ENCODE data around the gene SWI5. TPM values are rescaled to one million over a fixed set of nuclear protein-coding genes. Genes with fewer than 3 reads are reported as not detected.

Gene SWI5
- total and polyA plus RNA-seq, 3 experiments from 2014 or later, result 18.1 to 27.8 (median 20.9) TPM

DNA sequence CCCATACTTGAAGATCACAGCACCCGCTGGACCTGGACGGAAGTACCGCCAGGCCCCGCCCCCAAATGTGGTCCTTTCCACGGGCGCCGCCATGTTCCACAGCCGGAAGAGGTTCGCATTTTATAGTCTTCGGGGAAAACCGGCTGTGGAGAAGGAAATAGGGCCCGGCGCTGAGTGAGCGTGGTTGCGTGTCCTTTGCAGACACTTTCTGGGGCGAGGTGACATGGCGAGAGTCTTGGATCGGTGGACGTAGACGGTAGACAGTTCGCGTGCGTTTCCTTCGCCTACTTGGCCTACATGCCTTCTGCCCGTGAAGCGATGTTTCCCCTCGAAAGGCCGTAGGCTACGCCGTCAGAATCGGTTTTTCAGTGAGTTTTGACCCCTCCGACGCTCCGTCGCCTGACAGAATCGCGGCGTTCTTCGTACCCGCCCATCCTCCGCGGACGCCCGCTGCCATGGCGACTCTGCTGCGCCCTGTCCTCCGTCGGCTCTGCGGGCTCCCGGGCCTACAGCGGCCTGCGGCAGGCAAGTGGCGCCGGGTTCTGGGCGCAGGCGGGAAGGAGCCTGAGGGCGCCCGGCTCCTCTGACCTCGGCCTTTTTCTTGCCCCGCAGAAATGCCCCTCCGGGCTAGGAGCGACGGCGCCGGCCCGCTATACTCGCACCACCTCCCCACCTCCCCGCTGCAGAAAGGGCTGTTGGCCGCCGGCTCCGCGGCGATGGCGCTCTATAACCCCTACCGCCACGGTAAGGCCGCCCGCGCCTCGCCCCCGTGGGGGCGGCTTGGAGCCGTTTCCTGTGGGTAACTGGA is 46.5 kb downstream of the SWI5 start, which contains the start of the genes COQ4 and TRUB2:
Gene COQ4, plus strand, starts transcription at position 436 of the 808 bp plus-strand sequence. Its CDS starts 20 bp downstream, at position 456.
Gene TRUB2, minus strand, starts transcription at position 44 of the 808 bp plus-strand sequence. Its CDS starts 39 bp downstream, at position 5.
- Mint-ChIP-seq H3K27ac (peak within 1 kb of the TSS; percentile 95 to 100 (median 98)), H3K27me3 (no peaks in the 10 kb centered on the region), H3K36me3 (peaks cover 0 to 42% (median 0%) of the 10 kb centered on the region in 3 donors), H3K4me3 (peak within 1 kb of the TSS; percentile 91 to 99 (median 96)), H3K9me3 (no peaks in the 10 kb centered on the region), H3K4me1 (peaks cover 29 to 44% (median 34%) of the 10 kb centered on the region in 3 donors)
- H3K4me1 ChIP-seq (ENCODE audit: insufficient read depth, low read length), result peaks cover 29% of the 10 kb centered on the region
- CTCF ChIA-PET, result interaction anchor here (0.9 to 1.3 kb wide), 2 partner anchors 13 to 19 kb away, joined by 3 to 4 read pairs; no protein-coding TSS in a partner anchor
- H3K4me3 ChIP-seq (ENCODE audit: low read length), result peak within 1 kb of the TSS; percentile 81
- POLR2A ChIA-PET, result no interaction called here
- peaks cover 15% of the 10 kb centered on the region for H3K36me3 ChIP-seq (ENCODE audit: insufficient read depth, low read length)
- H3K27ac ChIP-seq (ENCODE audit: low read depth, low read length), result peak within 1 kb of the TSS; percentile 85
- no peaks in the 10 kb centered on the region for H3K27me3 ChIP-seq (ENCODE audit: insufficient read depth, low read length, poor library complexity, severe bottlenecking)
- H3K9me3 ChIP-seq (ENCODE audit: low read length), result no peaks in the 10 kb centered on the region
- DNase-seq, result peak; percentile 89 to 95 (median 92)

DNA sequence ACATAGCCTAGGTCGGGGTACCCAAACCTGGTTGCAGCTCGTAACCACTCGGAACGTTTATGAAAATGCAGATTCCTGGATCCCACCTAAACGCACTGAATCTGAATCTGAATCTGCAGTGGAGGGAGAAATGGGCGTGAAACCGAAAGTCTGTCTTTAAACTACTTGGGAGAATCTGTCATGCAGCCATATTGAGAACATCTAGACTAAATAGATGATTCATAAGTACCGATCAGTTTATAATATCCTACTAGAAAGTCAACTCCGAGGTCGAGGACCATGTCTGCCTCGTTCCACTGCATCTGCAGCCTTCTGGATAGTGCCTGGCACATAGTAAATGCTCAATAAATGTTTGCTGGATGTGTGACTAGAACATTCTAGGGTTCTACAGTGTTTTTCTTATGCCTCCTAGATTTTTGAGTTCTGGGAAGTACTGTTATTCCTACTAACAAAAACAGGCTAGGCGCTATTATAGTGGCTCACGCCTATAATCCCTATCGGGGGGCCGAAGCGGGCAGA is 47.2 kb downstream of the SWI5 start:
- Histone ChIP-seq H3K4me3 (ENCODE audit: low read length) (peak overlapping the region; percentile 81), H3K27ac (ENCODE audit: low read depth, low read length) (peak overlapping the region; percentile 85), H3K27me3 (ENCODE audit: insufficient read depth, low read length, poor library complexity, severe bottlenecking) (no peaks in the 10 kb centered on the region), H3K9me3 (ENCODE audit: low read length) (no peaks in the 10 kb centered on the region), H3K4me1 (ENCODE audit: insufficient read depth, low read length) (peaks cover 29% of the 10 kb centered on the region), H3K36me3 (ENCODE audit: insufficient read depth, low read length) (peaks cover 17% of the 10 kb centered on the region)
- ChIA-PET CTCF (no interaction called here), POLR2A (no interaction called here)
- no peak for DNase-seq
- Mint-ChIP-seq H3K36me3 (peaks cover 0 to 45% (median 0%) of the 10 kb centered on the region in 3 donors), H3K4me3 (peak overlapping the region; percentile 91 to 99 (median 96)), H3K27me3 (no peaks in the 10 kb centered on the region), H3K27ac (peak overlapping the region; percentile 85 to 100 (median 96)), H3K4me1 (peaks cover 29 to 44% (median 34%) of the 10 kb centered on the region in 3 donors), H3K9me3 (no peaks in the 10 kb centered on the region)

DNA sequence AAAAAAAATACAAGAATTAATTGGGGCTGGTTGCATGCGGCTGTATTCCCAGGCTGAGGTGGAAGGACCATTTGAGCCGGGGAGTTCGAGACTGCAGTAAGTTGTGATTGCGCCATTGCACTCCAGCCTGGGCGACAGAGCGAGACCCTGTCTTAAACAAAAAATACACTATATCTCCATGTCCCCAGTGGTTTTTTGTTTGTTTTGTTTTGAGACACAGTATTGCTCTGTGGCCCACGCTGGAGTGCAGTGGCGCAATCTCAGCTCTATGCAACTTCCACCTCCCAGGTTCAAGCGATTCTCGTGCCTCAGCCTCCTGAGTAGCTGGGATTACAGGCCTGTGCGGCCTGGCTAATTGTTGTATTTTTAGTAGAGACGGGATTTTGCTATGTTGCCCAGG is 47.7 kb downstream of the SWI5 start:
- peak overlapping the region; percentile 81 for H3K4me3 ChIP-seq (ENCODE audit: low read length)
- H3K4me1 Mint-ChIP-seq, result peaks cover 29 to 44% (median 34%) of the 10 kb centered on the region in 3 donors
- no peak for DNase-seq
- H3K27ac ChIP-seq (ENCODE audit: low read depth, low read length), result peak overlapping the region; percentile 85
- no peaks in the 10 kb centered on the region for H3K9me3 ChIP-seq (ENCODE audit: low read length)
- no peaks in the 10 kb centered on the region for H3K27me3 Mint-ChIP-seq
- H3K36me3 Mint-ChIP-seq, result peaks cover 0 to 48% (median 3%) of the 10 kb centered on the region in 3 donors
- ChIA-PET CTCF (no interaction called here), POLR2A (no interaction called here)
- no peaks in the 10 kb centered on the region for H3K9me3 Mint-ChIP-seq
- H3K4me1 ChIP-seq (ENCODE audit: insufficient read depth, low read length), result peaks cover 29% of the 10 kb centered on the region
- peaks cover 17% of the 10 kb centered on the region for H3K36me3 ChIP-seq (ENCODE audit: insufficient read depth, low read length)
- H3K27me3 ChIP-seq (ENCODE audit: insufficient read depth, low read length, poor library complexity, severe bottlenecking), result no peaks in the 10 kb centered on the region
- peak overlapping the region; percentile 91 to 99 (median 96) for H3K4me3 Mint-ChIP-seq
- peak overlapping the region in 7 of 8 donors; percentile 68 to 100 (median 96) for H3K27ac Mint-ChIP-seq

DNA sequence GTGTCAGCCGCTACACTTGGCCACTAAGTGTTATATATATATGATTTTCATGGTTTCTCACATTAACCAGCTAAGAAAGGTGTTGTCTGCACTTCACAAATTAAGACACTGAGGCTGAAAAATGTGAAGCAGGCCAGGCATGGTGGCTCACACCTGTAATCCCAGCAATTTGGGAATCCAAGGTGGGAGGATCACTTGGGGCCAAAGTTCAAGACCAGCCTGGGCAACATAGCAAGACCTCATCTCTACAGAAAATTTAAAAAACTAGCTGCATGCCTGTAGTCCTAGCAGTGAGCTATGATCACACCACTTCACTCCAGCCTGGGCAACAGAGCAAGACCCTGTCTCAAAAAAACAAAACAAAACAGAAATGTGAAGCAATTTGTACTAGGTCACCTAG is 48.3 kb downstream of the SWI5 start:
- peaks cover 29% of the 10 kb centered on the region for H3K4me1 ChIP-seq (ENCODE audit: insufficient read depth, low read length)
- no peak overlapping the region for H3K4me3 ChIP-seq (ENCODE audit: low read length)
- no peak overlapping the region for H3K27ac ChIP-seq (ENCODE audit: low read depth, low read length)
- no peak for DNase-seq
- ChIA-PET CTCF (interaction anchor here (1.2 to 1.3 kb wide), 2 partner anchors 15 to 47 kb away, joined by 3 to 4 read pairs; partner anchors contain the start of gene URM1), POLR2A (no interaction called here)
- Mint-ChIP-seq H3K36me3 (peaks cover 0 to 48% (median 3%) of the 10 kb centered on the region in 3 donors), H3K9me3 (no peaks in the 10 kb centered on the region), H3K4me3 (peak overlapping the region; percentile 15 to 96 (median 53)), H3K27ac (peak overlapping the region in 7 of 8 donors; percentile 8 to 96 (median 47)), H3K27me3 (no peaks in the 10 kb centered on the region), H3K4me1 (peaks cover 29 to 44% (median 34%) of the 10 kb centered on the region in 3 donors)
- H3K36me3 ChIP-seq (ENCODE audit: insufficient read depth, low read length), result peaks cover 17% of the 10 kb centered on the region
- H3K27me3 ChIP-seq (ENCODE audit: insufficient read depth, low read length, poor library complexity, severe bottlenecking), result no peaks in the 10 kb centered on the region
- no peaks in the 10 kb centered on the region for H3K9me3 ChIP-seq (ENCODE audit: low read length)

DNA sequence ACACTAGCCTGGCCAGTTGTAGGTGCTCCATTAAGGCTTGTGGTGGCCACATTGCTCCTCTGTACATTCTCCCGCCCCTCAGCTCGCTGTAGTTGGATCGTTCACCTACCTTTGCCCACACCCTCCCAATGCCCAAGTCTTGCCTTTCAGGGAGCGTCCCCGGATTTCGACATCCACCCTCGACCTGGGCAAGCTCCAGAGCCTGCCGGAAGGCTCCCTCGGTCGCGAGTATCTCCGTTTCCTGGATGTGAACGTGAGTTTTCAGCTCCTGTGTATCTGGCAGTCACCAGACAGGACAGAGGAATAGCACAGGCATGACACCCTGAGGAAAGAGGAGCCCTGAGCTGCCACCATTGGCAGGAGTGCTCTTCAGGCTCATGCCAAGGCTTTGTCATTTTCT is 49.6 kb downstream of the SWI5 start:
- Histone ChIP-seq H3K4me1 (ENCODE audit: insufficient read depth, low read length) (peaks cover 29% of the 10 kb centered on the region), H3K27me3 (ENCODE audit: insufficient read depth, low read length, poor library complexity, severe bottlenecking) (no peaks in the 10 kb centered on the region), H3K9me3 (ENCODE audit: low read length) (no peaks in the 10 kb centered on the region), H3K27ac (ENCODE audit: low read depth, low read length) (no peak overlapping the region), H3K36me3 (ENCODE audit: insufficient read depth, low read length) (peaks cover 17% of the 10 kb centered on the region), H3K4me3 (ENCODE audit: low read length) (no peak overlapping the region)
- Mint-ChIP-seq H3K27ac (peak overlapping the region in 1 of 8 donors; percentile 58), H3K4me1 (peaks cover 29 to 44% (median 34%) of the 10 kb centered on the region in 3 donors), H3K36me3 (peaks cover 0 to 51% (median 3%) of the 10 kb centered on the region in 3 donors), H3K4me3 (peak overlapping the region in 3 of 7 donors; percentile 32 to 93 (median 46)), H3K9me3 (no peaks in the 10 kb centered on the region), H3K27me3 (no peaks in the 10 kb centered on the region)
- ChIA-PET POLR2A (no interaction called here), CTCF (no interaction called here)
- no peak for DNase-seq

DNA sequence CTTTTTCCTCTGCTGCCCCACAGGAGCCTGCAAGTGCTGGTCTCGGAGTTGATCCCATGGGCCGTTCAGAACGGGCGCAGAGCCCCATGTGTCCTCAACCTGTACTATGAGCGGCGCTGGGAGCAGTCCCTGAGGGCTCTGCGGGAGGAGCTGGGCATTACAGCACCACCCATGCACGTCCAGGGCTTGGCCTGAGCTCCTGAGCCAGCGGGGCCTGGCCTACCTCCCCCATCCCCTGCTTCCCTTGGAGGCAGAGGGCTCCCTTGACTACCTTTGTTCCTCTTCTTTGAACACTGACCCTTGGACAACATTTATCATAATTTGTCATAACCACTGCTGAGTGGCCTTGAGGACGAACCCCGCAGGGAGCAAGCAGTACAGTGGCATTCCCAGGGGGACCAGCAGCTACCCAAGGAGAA is 57.4 kb downstream of the SWI5 start:
- Mint-ChIP-seq H3K36me3 (peaks cover 0 to 34% (median 5%) of the 10 kb centered on the region in 3 donors), H3K27me3 (no peaks in the 10 kb centered on the region), H3K9me3 (no peaks in the 10 kb centered on the region), H3K4me3 (no peak overlapping the region), H3K27ac (no peak overlapping the region), H3K4me1 (no peaks in the 10 kb centered on the region)
- H3K36me3 ChIP-seq (ENCODE audit: insufficient read depth, low read length), result no peaks in the 10 kb centered on the region
- no peak for DNase-seq
- no peaks in the 10 kb centered on the region for H3K27me3 ChIP-seq (ENCODE audit: insufficient read depth, low read length, poor library complexity, severe bottlenecking)
- H3K27ac ChIP-seq (ENCODE audit: low read depth, low read length), result no peak overlapping the region
- ChIA-PET POLR2A (interaction anchor here (0.5 kb wide), 1 partner anchor 21 kb away, joined by 3 read pairs; no protein-coding TSS in a partner anchor), CTCF (interaction anchor here (2.3 kb wide), 1 partner anchor 8 kb away, joined by 6 read pairs; no protein-coding TSS in a partner anchor)
- no peaks in the 10 kb centered on the region for H3K9me3 ChIP-seq (ENCODE audit: low read length)
- H3K4me1 ChIP-seq (ENCODE audit: insufficient read depth, low read length), result no peaks in the 10 kb centered on the region
- H3K4me3 ChIP-seq (ENCODE audit: low read length), result no peak overlapping the region

DNA sequence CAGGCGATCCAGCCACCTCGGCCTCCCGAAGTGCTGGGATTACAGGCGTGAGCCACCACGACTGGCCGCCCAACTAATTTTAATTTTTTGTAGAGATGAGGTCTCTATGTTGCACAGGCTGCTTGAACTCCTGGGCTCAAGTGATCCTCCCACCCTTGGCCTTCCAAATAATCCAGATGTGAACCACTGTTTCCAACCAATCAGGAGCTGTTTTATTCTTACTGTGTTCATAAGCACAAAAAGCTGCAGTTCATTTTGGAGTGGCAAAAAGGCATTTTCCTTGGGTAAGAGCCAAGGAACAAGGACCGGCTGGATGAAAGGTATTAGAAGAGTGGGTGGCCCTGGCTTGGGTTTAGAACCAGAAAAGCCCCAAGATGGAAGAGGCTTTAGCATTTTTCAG is 59.1 kb downstream of the SWI5 start:
- peaks cover 5% of the 10 kb centered on the region for H3K4me1 ChIP-seq (ENCODE audit: insufficient read depth, low read length)
- Mint-ChIP-seq H3K27me3 (no peaks in the 10 kb centered on the region), H3K36me3 (peaks cover 0 to 26% (median 3%) of the 10 kb centered on the region in 3 donors), H3K4me1 (peaks cover 0 to 6% (median 6%) of the 10 kb centered on the region in 3 donors), H3K27ac (no peak overlapping the region), H3K9me3 (no peaks in the 10 kb centered on the region), H3K4me3 (peak overlapping the region in 1 of 7 donors; percentile 43)
- DNase-seq, result no peak
- no peaks in the 10 kb centered on the region for H3K27me3 ChIP-seq (ENCODE audit: insufficient read depth, low read length, poor library complexity, severe bottlenecking)
- H3K9me3 ChIP-seq (ENCODE audit: low read length), result no peaks in the 10 kb centered on the region
- H3K27ac ChIP-seq (ENCODE audit: low read depth, low read length), result no peak overlapping the region
- POLR2A ChIA-PET, result no interaction called here
- no peak overlapping the region for H3K4me3 ChIP-seq (ENCODE audit: low read length)
- H3K36me3 ChIP-seq (ENCODE audit: insufficient read depth, low read length), result no peaks in the 10 kb centered on the region
- CTCF ChIA-PET, result no interaction called here
